ENCODE measurements around the gene RPS17. TPM values are rescaled to one million over a fixed set of nuclear protein-coding genes. Genes with fewer than 3 reads are reported as not detected.
A peak's percentile ranks its signal among the peaks of the same experiment; 100 is the strongest.

Gene RPS17
- total RNA-seq, 3 donors from 2014 or later = 921 to 1,089 (median 1,038) TPM

- ATAC-seq = no peak
- H3K4me1 ChIP-seq (ENCODE audit: low read depth) = peaks cover 3% of the 10 kb centered on the region
- H3K36me3 ChIP-seq (ENCODE audit: low read depth) = no peaks in the 10 kb centered on the region
- no peak for TF ChIP-seq CTCF (IDR thresholded peaks at IDR 0.05)
- intact Hi-C loops (cut with DNase I, micrococcal nuclease) = no loop called here
- H3K4me3 ChIP-seq = no peak overlapping the region
- no peak for DNase-seq
- H3K9me3 ChIP-seq = no peaks in the 10 kb centered on the region
Observed at GRCh38 chr15:82545478-82545877, 5.2 kb upstream of the RPS17 start.

- no peak for ATAC-seq
- TF ChIP-seq CTCF (IDR thresholded peaks at IDR 0.05) = no peak
- no peak overlapping the region for H3K4me3 ChIP-seq
- no peaks in the 10 kb centered on the region for H3K36me3 ChIP-seq (ENCODE audit: low read depth)
- H3K4me1 ChIP-seq (ENCODE audit: low read depth) = peaks cover 3% of the 10 kb centered on the region
- no peaks in the 10 kb centered on the region for H3K9me3 ChIP-seq
- intact Hi-C loops (cut with DNase I, micrococcal nuclease) = no loop called here
- no peak for DNase-seq
Observed at GRCh38 chr15:82545002-82545401, 4.7 kb upstream of the RPS17 start.

GRCh38 chr15:82544431-82544830 is 4.2 kb upstream of the RPS17 start:
- intact Hi-C loops (cut with DNase I, micrococcal nuclease) = no loop called here
- Histone ChIP-seq H3K4me1 (ENCODE audit: low read depth) (peaks cover 3% of the 10 kb centered on the region), H3K36me3 (ENCODE audit: low read depth) (no peaks in the 10 kb centered on the region), H3K9me3 (no peaks in the 10 kb centered on the region), H3K4me3 (no peak overlapping the region)
- ATAC-seq (no peak), DNase-seq (no peak)
- TF ChIP-seq CTCF (IDR thresholded peaks at IDR 0.05) = no peak

DNA sequence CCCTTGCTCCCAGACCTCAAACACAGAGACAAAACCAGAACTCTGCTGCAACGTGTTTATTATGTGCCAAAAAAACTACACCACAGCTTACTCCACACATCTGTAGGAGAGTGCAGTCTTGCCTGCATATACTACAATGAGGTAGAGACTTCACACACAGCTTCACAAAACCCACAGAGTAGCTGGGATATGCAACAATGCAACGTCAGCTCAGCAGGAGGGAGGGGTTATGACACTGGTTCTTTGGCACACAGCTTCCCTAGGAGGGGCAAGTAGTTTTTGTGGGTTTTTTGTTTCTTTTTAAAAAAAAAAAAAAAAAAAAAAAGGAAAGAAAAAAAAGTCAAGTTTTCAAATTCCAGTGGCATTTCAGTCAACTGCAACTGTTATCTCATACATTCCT is 2.9 kb upstream of the RPS17 start:
- no peak for TF ChIP-seq CTCF (IDR thresholded peaks at IDR 0.05)
- Histone ChIP-seq H3K4me3 (no peak overlapping the region), H3K36me3 (ENCODE audit: low read depth) (no peaks in the 10 kb centered on the region), H3K9me3 (no peaks in the 10 kb centered on the region), H3K4me1 (ENCODE audit: low read depth) (peaks cover 14% of the 10 kb centered on the region)
- ATAC-seq (no peak), DNase-seq (no peak)
- intact Hi-C loops (cut with DNase I, micrococcal nuclease) = no loop called here

DNA sequence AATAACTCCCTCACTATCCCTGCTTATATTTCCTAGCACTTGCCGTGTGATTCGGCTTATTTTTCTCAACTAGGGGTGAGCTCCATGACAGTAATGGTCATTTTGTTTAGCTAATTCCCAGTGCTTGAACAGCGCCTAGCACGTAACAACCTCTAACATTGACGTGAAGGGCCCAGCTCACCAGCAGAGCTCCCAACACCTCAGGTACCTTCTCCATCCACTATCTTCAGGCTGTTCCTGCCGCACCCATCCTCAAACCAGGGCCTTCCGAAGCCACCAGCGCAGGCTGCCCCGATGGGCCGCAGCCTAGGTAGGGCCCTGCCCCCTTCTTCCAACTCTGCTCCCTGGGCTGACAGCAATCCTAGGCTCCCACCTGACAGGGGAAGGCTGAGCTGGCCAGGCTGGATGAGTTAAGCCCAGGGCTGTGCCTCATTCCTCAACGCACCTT is 751 bp upstream of the RPS17 start:
- peaks cover 16% of the 10 kb centered on the region for H3K4me1 ChIP-seq (ENCODE audit: low read depth)
- peak; percentile 10 for ATAC-seq
- TF ChIP-seq CTCF (IDR thresholded peaks at IDR 0.05) = no peak
- no peaks in the 10 kb centered on the region for H3K9me3 ChIP-seq
- H3K36me3 ChIP-seq (ENCODE audit: low read depth) = peaks cover 9% of the 10 kb centered on the region
- DNase-seq = peak in 2 of 3 donors; percentile 23 to 49
- intact Hi-C loops (cut with DNase I, micrococcal nuclease) = no loop called here
- peak overlapping the region; percentile 62 for H3K4me3 ChIP-seq

DNA sequence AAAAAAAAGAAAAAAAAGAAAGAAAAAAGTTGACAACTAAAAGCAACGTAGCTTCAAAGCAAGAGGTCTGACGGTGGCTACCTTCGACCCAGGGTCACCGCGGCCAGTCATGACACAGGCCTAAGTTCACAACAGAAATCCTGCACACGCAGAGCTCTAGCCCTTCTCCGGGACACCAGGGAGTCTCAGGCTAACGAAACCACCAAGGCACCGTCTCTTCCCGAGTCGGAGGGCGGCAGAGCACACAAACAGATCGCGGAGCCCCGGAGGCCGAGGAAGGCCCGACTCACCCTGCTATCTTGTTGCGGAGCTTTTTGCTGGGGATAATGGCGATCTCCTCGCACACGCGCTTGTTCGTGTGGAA is 584 bp downstream of the RPS17 start:
- Histone ChIP-seq H3K36me3 (ENCODE audit: low read depth) (peaks cover 9% of the 10 kb centered on the region), H3K4me1 (ENCODE audit: low read depth) (peaks cover 16% of the 10 kb centered on the region), H3K4me3 (peak overlapping the region; percentile 62), H3K9me3 (no peaks in the 10 kb centered on the region)
- intact Hi-C loops (cut with DNase I, micrococcal nuclease) = no loop called here
- DNase-seq (no peak), ATAC-seq (peak; percentile 8)
- TF ChIP-seq CTCF (IDR thresholded peaks at IDR 0.05) = no peak

Data from mucosa of descending colon (tissue), 3 donors.